Keratinocyte (primary cell): ENCODE data around the gene CPVL. TPM values are rescaled to one million over a fixed set of nuclear protein-coding genes. Genes with fewer than 3 reads are reported as not detected.

ENCODE experiments used
- DNase-seq: peaks from one replicate; pipeline ENCODE4 v3.0.0-alpha.2; 2011; ENCODE audit warnings: low read depth, missing footprints, low spot score
- FAIRE-seq: peaks from 2 replicates; lab custom pipeline; 2011; peaks lifted over from hg19 to GRCh38; lab: Jason Lieb, UNC
- H2AFZ ChIP-seq: 2 replicates; pipeline ENCODE4 v1.6.0; 2012; ENCODE audit warnings: low read length, control low read depth, inconsistent platforms; ENCODE audit not compliant: control insufficient read depth
- H3K27ac ChIP-seq: 2 replicates; pipeline ENCODE4 v1.5.1; 2011; ENCODE audit warnings: low read length; ENCODE audit not compliant: control insufficient read depth, insufficient read depth
- H3K27me3 ChIP-seq: 3 replicates; pipeline ENCODE4 v1.6.0; 2011; ENCODE audit warnings: low read length; ENCODE audit not compliant: control insufficient read depth, insufficient read depth; ENCODE audit errors: extremely low read depth
- H3K36me3 ChIP-seq, 2 experiments: 2 replicates in 1 of 2; 3 replicates in 1 of 2; pipeline ENCODE4 v1.5.1; 2011; ENCODE audit warnings: low read length in 2 of 2, mild to moderate bottlenecking in 1 of 2; ENCODE audit not compliant: control insufficient read depth in 2 of 2, insufficient read depth in 2 of 2; ENCODE audit errors: extremely low read depth in 1 of 2
- H3K4me1 ChIP-seq: 3 replicates; pipeline ENCODE4 v1.5.1; 2011; ENCODE audit warnings: low read length; ENCODE audit not compliant: control insufficient read depth, insufficient read depth; ENCODE audit errors: extremely low read depth
- H3K4me2 ChIP-seq: 3 replicates; pipeline ENCODE4 v1.6.0; 2011; ENCODE audit warnings: low read depth, low read length; ENCODE audit not compliant: control insufficient read depth, insufficient read depth; ENCODE audit errors: extremely low read depth
- H3K4me3 ChIP-seq, 3 experiments: fragments of 200-600 bp in 1 of 3; sonication (generic) in 1 of 3; 2 replicates in 2 of 3; 3 replicates in 1 of 3; pipeline ENCODE4 v1.5.1; 2011 to 2016; ENCODE audit warnings: low read length in 3 of 3, mild to moderate bottlenecking in 3 of 3, control low read depth in 2 of 3, inconsistent platforms in 1 of 3, low read depth in 1 of 3, mixed read lengths in 1 of 3, mixed run types in 1 of 3, moderate library complexity in 1 of 3; ENCODE audit not compliant: control insufficient read depth in 2 of 3, insufficient read depth in 2 of 3; ENCODE audit errors: extremely low read depth in 1 of 3
- H3K79me2 ChIP-seq: 2 replicates; pipeline ENCODE4 v1.6.0; 2012; ENCODE audit warnings: low read length; ENCODE audit not compliant: control insufficient read depth, insufficient read depth
- H3K9ac ChIP-seq: 3 replicates; pipeline ENCODE4 v1.6.0; 2011; ENCODE audit warnings: low read length; ENCODE audit not compliant: control insufficient read depth, insufficient read depth; ENCODE audit errors: extremely low read depth
- H3K9me1 ChIP-seq: 3 replicates; pipeline ENCODE4 v1.6.0; 2011; ENCODE audit warnings: low read length; ENCODE audit not compliant: control insufficient read depth, insufficient read depth; ENCODE audit errors: extremely low read depth
- H3K9me3 ChIP-seq: 2 replicates; pipeline ENCODE4 v1.5.1; 2012; ENCODE audit warnings: low read depth, low read length; ENCODE audit not compliant: control insufficient read depth
- H4K20me1 ChIP-seq: 3 replicates; pipeline ENCODE4 v1.6.0; 2011; ENCODE audit warnings: low read length; ENCODE audit not compliant: control insufficient read depth, insufficient read depth; ENCODE audit errors: extremely low read depth
- CTCF ChIP-seq, 3 experiments: IDR thresholded peaks in 1 of 3; conservative IDR thresholded peaks in 1 of 3; optimal IDR thresholded peaks in 1 of 3; 2 replicates in 2 of 3; 3 replicates in 1 of 3; pipeline versions ENCODE3 to v1.5.1; 2011; ENCODE audit warnings: low read length in 3 of 3, mild to moderate bottlenecking in 3 of 3, moderate library complexity in 2 of 3, control low read depth in 1 of 3, inconsistent platforms in 1 of 3; ENCODE audit not compliant: insufficient read depth in 2 of 3; ENCODE audit errors: extremely low read depth in 1 of 3
- EZH2 ChIP-seq: IDR thresholded peaks from one replicate; pipeline ENCODE4 v1.6.1; 2012; ENCODE audit warnings: inconsistent platforms, mild to moderate bottlenecking, low read length, moderate library complexity
- dilution Hi-C: fragments of 300-500 bp; cut with MboI; formaldehyde crosslinking; loops from one replicate; pipeline ENCODE4 v1.7.0; 2020; ENCODE audit warnings: low sequenced_read_pairs; ENCODE audit not compliant: extremely low pct_ligation_motif_present
- polyA plus RNA-seq, 5 experiments: library from polyadenylated mRNA; depleted of rRNA in 3 of 5; stranded (reverse) in 3 of 5; stranded (forward) in 1 of 5; unstranded in 1 of 5; fragments of >200 nt; gene quantifications; 1 replicate in 1 of 5; 2 replicates in 3 of 5; 3 replicates in 1 of 5; pipeline versions ENCODE4 v1.2.1 to v1.2.3, GENCODE V29; 2011 to 2012; ENCODE audit warnings: missing spikeins in 2 of 5, low read depth in 1 of 5, low replicate concordance in 1 of 5

Gene CPVL
- polyA plus RNA-seq, 1 donor (not counting 4 experiments of a cell fraction or from before 2014, with no cell fraction given): 9.8 TPM

DNA sequence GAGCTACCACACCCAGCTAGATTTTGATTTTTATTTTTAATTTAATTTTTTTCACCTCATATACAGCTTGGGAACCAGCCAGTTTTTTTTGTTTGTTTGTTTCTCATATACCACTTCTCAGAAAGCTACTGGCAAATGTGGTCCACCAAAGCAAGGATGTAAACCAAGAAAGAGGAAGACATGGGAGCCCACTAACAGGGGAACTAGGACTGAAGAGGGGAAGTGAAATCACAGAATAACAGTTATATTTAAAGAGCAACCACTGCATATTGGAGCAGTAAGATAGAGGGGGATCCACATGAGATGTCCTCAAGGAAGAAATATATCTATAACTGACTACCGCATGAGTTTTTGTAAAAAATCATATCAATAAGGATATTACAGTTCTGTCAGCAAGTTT lies 10.5 kb downstream of the CPVL start:
- FAIRE-seq: no peak
- Histone ChIP-seq H2AFZ (no peak overlapping the region), H3K36me3 (no peaks in the 10 kb centered on the region), H3K27ac (no peak overlapping the region), H3K79me2 (no peaks in the 10 kb centered on the region), H3K27me3 (no peaks in the 10 kb centered on the region), H4K20me1 (no peaks in the 10 kb centered on the region), H3K9me1 (no peaks in the 10 kb centered on the region), H3K4me2 (no peak overlapping the region), H3K4me3 (no peak overlapping the region), H3K4me1 (peaks cover 23% of the 10 kb centered on the region), H3K9me3 (no peaks in the 10 kb centered on the region), H3K9ac (no peak overlapping the region)
- TF ChIP-seq EZH2: no peak
- TF ChIP-seq CTCF (optimal IDR thresholded peaks at IDR 0.05 in 1 of 3, IDR thresholded peaks at IDR 0.05 in 1 of 3, conservative IDR thresholded peaks at IDR 0.05 in 1 of 3; ENCODE audit: extremely low read depth in 1 of 3, insufficient read depth in 2 of 3, low read length in 3 of 3): no peak
- DNase-seq: no peak
- dilution Hi-C loops: no loop called here

DNA sequence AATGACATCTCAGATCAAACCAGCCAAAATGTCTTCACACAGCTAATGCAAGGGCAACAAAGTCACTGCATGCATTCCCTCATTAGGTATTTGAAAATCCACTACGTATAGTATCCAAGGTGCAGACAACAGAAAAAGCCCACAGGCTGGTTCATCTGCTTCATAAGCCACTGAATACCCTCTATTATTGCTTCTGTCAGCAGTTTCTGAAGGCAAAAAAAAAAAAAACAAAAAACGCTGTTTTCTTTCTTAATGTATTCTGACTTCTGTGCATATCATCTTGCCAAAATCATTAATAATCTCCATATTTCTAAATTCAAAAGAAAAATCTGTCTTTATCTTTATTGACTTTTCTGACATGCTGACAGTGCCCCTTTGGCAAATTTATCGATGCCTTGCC lies 13.4 kb downstream of the CPVL start:
- TF ChIP-seq CTCF (optimal IDR thresholded peaks at IDR 0.05 in 1 of 3, IDR thresholded peaks at IDR 0.05 in 1 of 3, conservative IDR thresholded peaks at IDR 0.05 in 1 of 3; ENCODE audit: extremely low read depth in 1 of 3, insufficient read depth in 2 of 3, low read length in 3 of 3) (no peak), EZH2 (no peak)
- no peak overlapping the region for H2AFZ ChIP-seq
- H3K9ac ChIP-seq: no peak overlapping the region
- no peaks in the 10 kb centered on the region for H3K79me2 ChIP-seq
- dilution Hi-C loops: no loop called here
- no peak for DNase-seq
- no peak overlapping the region for H3K4me3 ChIP-seq
- H3K9me3 ChIP-seq: no peaks in the 10 kb centered on the region
- H3K9me1 ChIP-seq: no peaks in the 10 kb centered on the region
- H3K27ac ChIP-seq: no peak overlapping the region
- no peaks in the 10 kb centered on the region for H3K4me1 ChIP-seq
- no peaks in the 10 kb centered on the region for H4K20me1 ChIP-seq
- FAIRE-seq: no peak
- H3K27me3 ChIP-seq: no peaks in the 10 kb centered on the region
- H3K4me2 ChIP-seq: no peak overlapping the region
- H3K36me3 ChIP-seq: no peaks in the 10 kb centered on the region
